K562 (cell line): ENCODE results near the gene APLF. TPM values are rescaled to one million over a fixed set of nuclear protein-coding genes. Genes with fewer than 3 reads are reported as not detected.

Experiments used
- ATAC-seq: fragments of 200-7000 bp; cut with Tn5 transposase; 3 replicates; pipeline ENCODE4 v1.9.1; 2020; ENCODE audit warnings: moderate library complexity
- BruUV-seq: library from RNA; stranded (reverse); fragments of 400-500 nt; replicated peaks from 2 replicates; lab custom pipeline; 2021; lab: Mats Ljungman, UMichigan
- CTCF ChIA-PET: fragments of 300-600 bp; formaldehyde crosslinking; extraction: SDS; loops from one replicate; lab custom pipeline; 2021; ENCODE audit warnings: low intra/inter-chr PET ratio; lab: Yijun Ruan, JAX
- POLR2A ChIA-PET: fragments of 300-600, 350-650 bp; sonication (Branson Sonifier 250); formaldehyde crosslinking; extraction: SDS; loops from one replicate; lab custom pipeline; 2021; ENCODE audit warnings: antibody characterized with exemption, inconsistent platforms; lab: Yijun Ruan, JAX
- DNase-seq, 4 experiments: peaks; one replicate each; pipeline versions ENCODE4 v3.0.0 to v3.0.0-alpha.2; 2011 to 2018; ENCODE audit warnings: low spot score in 3 of 4, mixed read lengths in 3 of 4; ENCODE audit errors: extremely low read depth in 1 of 4
- FAIRE-seq: peaks from 2 replicates; lab custom pipeline; 2011; peaks lifted over from hg19 to GRCh38; lab: Jason Lieb, UNC
- H2AFZ ChIP-seq: 2 replicates; pipeline ENCODE4 v1.6.0; 2011; ENCODE audit warnings: low read depth, low read length, control low read depth, inconsistent platforms
- H3K27ac ChIP-seq: fragments of 200-600 bp; 3 replicates; pipeline ENCODE4 v1.8.0; 2011; ENCODE audit warnings: low read depth, mild to moderate bottlenecking, control low read depth, inconsistent platforms, low read length, moderate library complexity, mixed read lengths; ENCODE audit errors: extremely low read depth
- H3K27me3 ChIP-seq, 2 experiments: fragments of 300-600 bp in 1 of 2; 2 replicates in 1 of 2; 3 replicates in 1 of 2; pipeline versions ENCODE4 v1.6.0 to v1.8.0; 2011; ENCODE audit warnings: inconsistent platforms in 2 of 2, low read length in 2 of 2, mild to moderate bottlenecking in 1 of 2, mixed read lengths in 1 of 2, moderate library complexity in 1 of 2; ENCODE audit not compliant: control insufficient read depth in 2 of 2, insufficient read depth in 2 of 2
- H3K36me3 ChIP-seq: fragments of 300-600 bp; 3 replicates; pipeline ENCODE4 v1.8.0; 2011; ENCODE audit warnings: mild to moderate bottlenecking, low read length, inconsistent platforms; ENCODE audit not compliant: control insufficient read depth, insufficient read depth
- H3K4me1 ChIP-seq, 2 experiments: fragments of 200-600 bp in 1 of 2; replicated peaks in 1 of 2; 2 replicates in 1 of 2; 3 replicates in 1 of 2; pipeline versions ENCODE4 v1.5.1 to v1.8.0; 2011; ENCODE audit warnings: inconsistent platforms in 2 of 2, low read length in 2 of 2, mild to moderate bottlenecking in 1 of 2, mixed read lengths in 1 of 2, moderate library complexity in 1 of 2; ENCODE audit not compliant: control insufficient read depth in 2 of 2, insufficient read depth in 2 of 2
- H3K4me2 ChIP-seq: 2 replicates; pipeline ENCODE4 v1.6.1; 2011; ENCODE audit warnings: low read length, control low read depth, inconsistent platforms, mixed read lengths; ENCODE audit not compliant: insufficient read depth
- H3K4me3 ChIP-seq: fragments of 200-600 bp; sonication (generic), shearing (Covaris generic); 2 replicates; pipeline ENCODE4 v1.5.1; 2016; ENCODE audit warnings: control low read depth, inconsistent platforms
- H3K79me2 ChIP-seq: fragments of 200-600 bp; 3 replicates; pipeline ENCODE4 v1.8.0; 2011; ENCODE audit warnings: low read length, inconsistent platforms; ENCODE audit not compliant: control insufficient read depth, insufficient read depth
- H3K9ac ChIP-seq, 2 experiments: 2 replicates each; pipeline versions ENCODE4 v1.6.0 to v1.6.1; 2011; ENCODE audit warnings: low read depth in 2 of 2, low read length in 2 of 2, control low read depth in 1 of 2, inconsistent platforms in 1 of 2, mild to moderate bottlenecking in 1 of 2, mixed read lengths in 1 of 2; ENCODE audit not compliant: insufficient read depth in 1 of 2
- H3K9me1 ChIP-seq: one replicate; pipeline ENCODE4 v1.6.0; 2011; ENCODE audit warnings: inconsistent platforms, mild to moderate bottlenecking, low read length, moderate library complexity; ENCODE audit not compliant: control insufficient read depth, insufficient read depth
- H3K9me3 ChIP-seq: replicated peaks from 2 replicates; pipeline ENCODE4 v1.5.1; 2011; ENCODE audit warnings: low read depth, low read length, inconsistent platforms; ENCODE audit not compliant: control insufficient read depth, insufficient read depth
- H4K20me1 ChIP-seq: replicated peaks from 2 replicates; pipeline ENCODE4 v1.6.1; 2011; ENCODE audit warnings: low read length, inconsistent platforms, mixed read lengths; ENCODE audit not compliant: control insufficient read depth, insufficient read depth
- C11orf30 ChIP-seq: fragments of 450-650 bp; IDR thresholded peaks from 2 replicates; pipeline ENCODE4 v1.6.1; 2016; ENCODE audit warnings: low read depth, mild to moderate bottlenecking
- CAMTA2 ChIP-seq: fragments of 250-450 bp; sonication (Bioruptor Pico); conservative IDR thresholded peaks from 2 replicates; pipeline ENCODE4 v1.5.1; 2022
- DNMT1 ChIP-seq: fragments of 450-650 bp; IDR thresholded peaks from 2 replicates; pipeline ENCODE4 v1.6.1; 2016; ENCODE audit warnings: antibody characterized with exemption, mild to moderate bottlenecking
- EHMT2 ChIP-seq: fragments of 450-650 bp; IDR thresholded peaks from 2 replicates; pipeline ENCODE4 v1.6.1; 2018; ENCODE audit warnings: antibody characterized with exemption
- ETS2 ChIP-seq: IDR thresholded peaks from 2 replicates; pipeline ENCODE4 v1.6.1; 2016; ENCODE audit warnings: borderline replicate concordance, missing genetic modification characterization, mild to moderate bottlenecking, moderate library complexity, missing compliant biosample characterization; ENCODE audit not compliant: poor library complexity, severe bottlenecking
- GATA2 ChIP-seq: sonication (generic); formaldehyde crosslinking; IDR thresholded peaks from 2 replicates; pipeline ENCODE4 v1.4.0; 2020; ENCODE audit warnings: mild to moderate bottlenecking, missing genetic modification reagents
- GTF2E2 ChIP-seq: fragments of 200-800 bp; sonication (Bioruptor generic); IDR thresholded peaks from 2 replicates; pipeline ENCODE4 v1.6.1; 2016; ENCODE audit warnings: missing genetic modification characterization, missing compliant biosample characterization
- HDAC1 ChIP-seq, 2 experiments: fragments of 450-650 bp; IDR thresholded peaks; 2 replicates each; pipeline ENCODE4 v1.6.1; 2016 to 2017; ENCODE audit warnings: inconsistent platforms in 1 of 2, mild to moderate bottlenecking in 1 of 2, moderate library complexity in 1 of 2
- MAFG ChIP-seq: fragments of 450-650 bp; conservative IDR thresholded peaks from 2 replicates; pipeline ENCODE4 v1.6.1; 2016; ENCODE audit warnings: missing genetic modification characterization, missing compliant biosample characterization
- MYNN ChIP-seq, 2 experiments: sonication (generic); formaldehyde crosslinking in 1 of 2; IDR thresholded peaks; 2 replicates each; pipeline versions ENCODE4 v1.5.0 to v1.6.1; 2016 to 2020; ENCODE audit warnings: antibody characterized with exemption in 1 of 2, missing genetic modification reagents in 1 of 2
- NELFE ChIP-seq: IDR thresholded peaks from 2 replicates; pipeline ENCODE4 v1.6.1; 2011; ENCODE audit warnings: mild to moderate bottlenecking; ENCODE audit not compliant: insufficient read depth, insufficient read length
- TAF1 ChIP-seq: IDR thresholded peaks from 2 replicates; pipeline ENCODE4 v1.6.1; 2011; ENCODE audit warnings: mild to moderate bottlenecking, low read length, moderate library complexity; ENCODE audit not compliant: insufficient read depth, control insufficient read depth, severe bottlenecking; ENCODE audit errors: extremely low read depth
- TAF15 ChIP-seq: fragments of 200-400 bp; formaldehyde crosslinking; IDR thresholded peaks from 2 replicates; pipeline ENCODE4 v1.6.1; 2017; ENCODE audit warnings: mild to moderate bottlenecking, low read depth, low read length, moderate library complexity
- TAL1 ChIP-seq: fragments of 450-650 bp; IDR thresholded peaks from 2 replicates; pipeline ENCODE4 v1.6.1; 2016; ENCODE audit warnings: mild to moderate bottlenecking
- WGBS: fragments of 100-300 bp; shearing (Covaris generic); methylation state at CpG from one replicate; pipeline ENCODE4 v1.1.6; 2016; ENCODE audit warnings: low coverage, mixed read lengths; ENCODE audit not compliant: insufficient coverage; ENCODE audit errors: missing lambda C conversion rate; 5-methylcytosine and 5-hydroxymethylcytosine counted together
- in situ Hi-C: fragments of 300-500 bp; cut with MboI; formaldehyde crosslinking; loops from 4 replicates; pipeline ENCODE4 v1.15.0; 2018; ENCODE audit warnings: inconsistent platforms, mixed read lengths
- intact Hi-C: fragments of 100-400 bp; cut with micrococcal nuclease; formaldehyde crosslinking; loops from 2 replicates; pipeline ENCODE4 v1.14.2; 2022
- polyA plus RNA-seq, 8 experiments: library from polyadenylated mRNA; depleted of rRNA in 4 of 8; stranded (reverse) in 5 of 8; unstranded in 3 of 8; fragments of >200 nt; fragmentation: Nextera tagmentation in 2 of 8; fragmentation: Illumina TruSeq in 1 of 8; extraction: Ambion mirVana in 2 of 8; extraction: Trizol in 1 of 8; gene quantifications; 2 replicates each; pipeline versions ENCODE4 v1.2.1 to v1.2.3, GENCODE V29; 2011 to 2014; ENCODE audit warnings: inconsistent platforms in 1 of 8, missing spikeins in 1 of 8
- total RNA-seq, 7 experiments: library from RNA; depleted of rRNA in 6 of 7; stranded (reverse); fragments of >200 nt in 6 of 7; fragmentation: Illumina TruSeq in 2 of 7; extraction: Trizol in 2 of 7; gene quantifications; 2 replicates each; pipeline versions ENCODE4 v1.2.1 to v1.2.3, GENCODE V29; 2011 to 2021; ENCODE audit warnings: low replicate concordance in 1 of 7
- TF ChIP-seq, protein P1 (sequence below): sonication (generic); formaldehyde crosslinking; IDR thresholded peaks from 2 replicates; pipeline ENCODE4 v1.8.1; 2023; ENCODE audit warnings: mild to moderate bottlenecking, missing genetic modification reagents
- TF ChIP-seq, protein P2 (sequence below): sonication (generic); formaldehyde crosslinking; IDR thresholded peaks from 2 replicates; pipeline ENCODE4 v1.8.0; 2022; ENCODE audit warnings: mild to moderate bottlenecking, missing genetic modification reagents
- TF ChIP-seq, protein P3 (sequence below): sonication (generic); formaldehyde crosslinking; IDR thresholded peaks from 2 replicates; pipeline ENCODE4 v1.8.0; 2022; ENCODE audit warnings: mild to moderate bottlenecking, missing genetic modification reagents, borderline replicate concordance

The APLF gene
- total and polyA plus RNA-seq, 9 of the 15 experiments (the other 6 are each of a cell fraction or from before 2014, with no cell fraction given): 0.07 to 1.1 (median 0.71) TPM

DNA sequence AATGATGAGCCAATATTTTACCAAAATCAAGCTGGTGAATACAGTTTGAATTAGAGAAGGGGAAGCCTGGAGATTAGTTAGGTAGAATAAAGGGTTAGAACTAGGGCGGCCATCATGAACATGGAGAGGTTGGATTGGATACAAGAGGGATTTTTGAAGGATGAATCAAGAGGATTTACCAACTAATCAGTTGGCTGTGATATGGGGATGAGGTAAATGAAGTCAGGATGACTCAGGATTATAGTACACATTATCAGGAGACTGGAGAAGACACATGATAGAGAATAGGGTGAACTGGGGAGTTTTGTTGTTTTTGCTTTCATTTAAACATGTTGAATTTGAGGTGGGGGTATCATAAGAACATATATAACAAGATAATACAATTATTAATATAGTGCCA lies 102.2 kb downstream of the APLF start:
- H3K9ac ChIP-seq: no peak overlapping the region
- ChIA-PET CTCF (no interaction called here), POLR2A (interaction anchor here (0.7 kb wide), 1 partner anchor 1216 kb away, joined by 3 read pairs; no protein-coding TSS in a partner anchor)
- 38% methylated on average over 1 of the region's 1 CpG for WGBS
- H3K27me3 ChIP-seq: no peaks in the 10 kb centered on the region
- H3K9me3 ChIP-seq: no peaks in the 10 kb centered on the region
- no peak overlapping the region for H2AFZ ChIP-seq
- H3K4me2 ChIP-seq: no peak overlapping the region
- no peaks in the 10 kb centered on the region for H4K20me1 ChIP-seq
- no peaks in the 10 kb centered on the region for H3K9me1 ChIP-seq
- BruUV-seq: no TSS peak
- intact Hi-C loops: no loop called here
- H3K4me3 ChIP-seq: no peak overlapping the region
- H3K27ac ChIP-seq: no peak overlapping the region
- in situ Hi-C loops: no loop called here
- no peak for DNase-seq
- no peaks in the 10 kb centered on the region for H3K79me2 ChIP-seq
- ATAC-seq: no peak
- peaks cover 4 to 15% of the 10 kb centered on the region in 2 experiments; a peak in 4 of 5 replicates for H3K4me1 ChIP-seq
- FAIRE-seq: no peak
- no peaks in the 10 kb centered on the region for H3K36me3 ChIP-seq
- TF ChIP-seq DNMT1: no peak
- peak; percentile 29; the same call in 1 of the 2 replicates for TF ChIP-seq C11orf30
- no peak for TF ChIP-seq HDAC1 (IDR thresholded peaks at IDR 0.05)
- TF ChIP-seq, protein P1, sequence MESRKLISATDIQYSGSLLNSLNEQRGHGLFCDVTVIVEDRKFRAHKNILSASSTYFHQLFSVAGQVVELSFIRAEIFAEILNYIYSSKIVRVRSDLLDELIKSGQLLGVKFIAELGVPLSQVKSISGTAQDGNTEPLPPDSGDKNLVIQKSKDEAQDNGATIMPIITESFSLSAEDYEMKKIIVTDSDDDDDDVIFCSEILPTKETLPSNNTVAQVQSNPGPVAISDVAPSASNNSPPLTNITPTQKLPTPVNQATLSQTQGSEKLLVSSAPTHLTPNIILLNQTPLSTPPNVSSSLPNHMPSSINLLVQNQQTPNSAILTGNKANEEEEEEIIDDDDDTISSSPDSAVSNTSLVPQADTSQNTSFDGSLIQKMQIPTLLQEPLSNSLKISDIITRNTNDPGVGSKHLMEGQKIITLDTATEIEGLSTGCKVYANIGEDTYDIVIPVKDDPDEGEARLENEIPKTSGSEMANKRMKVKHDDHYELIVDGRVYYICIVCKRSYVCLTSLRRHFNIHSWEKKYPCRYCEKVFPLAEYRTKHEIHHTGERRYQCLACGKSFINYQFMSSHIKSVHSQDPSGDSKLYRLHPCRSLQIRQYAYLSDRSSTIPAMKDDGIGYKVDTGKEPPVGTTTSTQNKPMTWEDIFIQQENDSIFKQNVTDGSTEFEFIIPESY (CRISPR knock-in tag): no peak
- no peak for TF ChIP-seq ETS2 (tag)
- no peak for TF ChIP-seq TAF1
- TF ChIP-seq, protein P2, sequence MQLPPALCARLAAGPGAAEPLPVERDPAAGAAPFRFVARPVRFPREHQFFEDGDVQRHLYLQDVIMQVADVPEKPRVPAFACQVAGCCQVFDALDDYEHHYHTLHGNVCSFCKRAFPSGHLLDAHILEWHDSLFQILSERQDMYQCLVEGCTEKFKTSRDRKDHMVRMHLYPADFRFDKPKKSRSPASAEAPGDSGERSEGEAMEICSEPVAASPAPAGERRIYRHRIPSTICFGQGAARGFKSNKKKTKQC (CRISPR knock-in tag): no peak
- TF ChIP-seq TAL1: no peak
- 0 out of 2 replicates have a peak, but pooled peaks have one; percentile 23 for TF ChIP-seq MAFG (tag)
- no peak for TF ChIP-seq NELFE
- no peak for TF ChIP-seq TAF15
- TF ChIP-seq, protein P3, sequence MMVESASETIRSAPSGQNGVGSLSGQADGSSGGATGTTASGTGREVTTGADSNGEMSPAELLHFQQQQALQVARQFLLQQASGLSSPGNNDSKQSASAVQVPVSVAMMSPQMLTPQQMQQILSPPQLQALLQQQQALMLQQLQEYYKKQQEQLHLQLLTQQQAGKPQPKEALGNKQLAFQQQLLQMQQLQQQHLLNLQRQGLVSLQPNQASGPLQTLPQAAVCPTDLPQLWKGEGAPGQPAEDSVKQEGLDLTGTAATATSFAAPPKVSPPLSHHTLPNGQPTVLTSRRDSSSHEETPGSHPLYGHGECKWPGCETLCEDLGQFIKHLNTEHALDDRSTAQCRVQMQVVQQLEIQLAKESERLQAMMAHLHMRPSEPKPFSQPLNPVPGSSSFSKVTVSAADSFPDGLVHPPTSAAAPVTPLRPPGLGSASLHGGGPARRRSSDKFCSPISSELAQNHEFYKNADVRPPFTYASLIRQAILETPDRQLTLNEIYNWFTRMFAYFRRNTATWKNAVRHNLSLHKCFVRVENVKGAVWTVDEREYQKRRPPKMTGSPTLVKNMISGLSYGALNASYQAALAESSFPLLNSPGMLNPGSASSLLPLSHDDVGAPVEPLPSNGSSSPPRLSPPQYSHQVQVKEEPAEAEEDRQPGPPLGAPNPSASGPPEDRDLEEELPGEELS: no peak
- no peak for TF ChIP-seq MYNN (IDR thresholded peaks at IDR 0.05)
- TF ChIP-seq MYNN (CRISPR knock-in tag; IDR thresholded peaks at IDR 0.05): no peak
- TF ChIP-seq CAMTA2 (CRISPR knock-in tag): no peak
- TF ChIP-seq GATA2 (CRISPR knock-in tag): no peak
- 0 out of 2 replicates have a peak, but pooled peaks have one; percentile 21 for TF ChIP-seq EHMT2
- TF ChIP-seq GTF2E2 (tag): no peak
